Central memory CD4-positive, alpha-beta T cell (primary cell): ENCODE data around the gene MAPK10.
"Not testable (repeated sequence)": the region's sequence is repeated elsewhere in the genome, so short reads cannot be mapped to it uniquely, and the experiment has no call there.

Source experiments
- DNase-seq: peaks from one replicate; pipeline ENCODE4 v3.0.0; 2022

The MAPK10 gene

DNA sequence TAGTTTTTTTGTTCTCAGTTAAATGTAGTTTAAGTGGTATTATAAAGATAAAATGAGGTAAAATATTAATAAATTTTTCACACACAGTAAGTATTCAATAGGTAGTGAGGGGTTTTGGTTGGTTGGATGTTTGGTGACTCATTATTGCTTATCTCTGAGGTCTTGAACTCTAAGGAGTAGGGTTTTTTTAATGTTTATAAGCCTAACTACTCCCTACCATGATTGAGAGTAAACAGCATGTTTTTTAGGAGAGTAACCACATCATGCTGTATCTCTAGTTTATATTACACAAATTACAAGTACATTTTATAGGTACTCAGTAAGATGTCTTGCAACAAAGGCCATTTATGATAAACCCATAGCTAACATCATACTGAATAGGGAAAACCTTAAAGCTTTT is 181.6 kb downstream of the MAPK10 start:
- no peak for DNase-seq

DNA sequence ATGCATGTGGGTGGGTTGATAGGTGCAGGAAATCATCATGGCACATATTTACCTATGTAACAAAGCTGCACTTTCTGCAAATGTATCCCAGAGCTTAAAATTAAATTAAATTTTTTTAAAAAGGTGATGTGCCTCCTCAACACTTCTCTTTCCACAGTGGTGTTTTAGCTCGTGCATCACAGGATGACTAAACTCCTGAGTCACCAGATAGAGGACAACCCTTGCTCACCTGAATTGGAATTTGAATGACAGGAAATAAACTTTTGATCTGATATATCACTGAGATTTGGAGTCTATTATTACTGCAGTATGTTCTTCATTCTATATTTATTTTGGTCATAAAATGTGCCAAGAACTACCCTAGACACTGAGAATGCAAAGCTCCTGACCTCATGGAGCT is 185.3 kb downstream of the MAPK10 start:
- DNase-seq: no peak

- not testable (repeated sequence) for DNase-seq
Measured at GRCh38 chr4:86168335-86168734, 191.5 kb downstream of the MAPK10 start.

GRCh38 chr4:86160426-86160825 is 199.4 kb downstream of the MAPK10 start:
- no peak for DNase-seq

GRCh38 chr4:86159216-86159615 is 200.6 kb downstream of the MAPK10 start:
- no peak for DNase-seq

DNA sequence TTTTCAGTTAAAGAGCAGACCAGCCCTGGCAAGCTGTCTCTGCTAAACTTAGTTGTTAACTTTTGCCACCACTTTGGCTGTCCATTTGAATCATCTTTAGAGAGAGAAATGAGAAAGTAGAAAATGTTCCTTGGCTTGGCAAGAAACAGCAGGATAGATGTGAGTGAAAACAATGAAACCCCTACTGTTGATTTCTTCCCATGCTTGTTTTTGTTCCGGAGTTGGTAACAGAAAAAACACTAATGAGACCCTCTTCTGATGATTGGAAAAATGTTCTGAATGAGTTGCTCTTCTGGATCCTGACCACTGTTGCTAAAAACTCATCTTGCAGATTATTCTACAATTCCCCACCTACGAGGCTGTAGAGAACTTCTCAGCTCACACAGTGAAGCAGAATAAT is 203.3 kb downstream of the MAPK10 start:
- DNase-seq: no peak

DNA sequence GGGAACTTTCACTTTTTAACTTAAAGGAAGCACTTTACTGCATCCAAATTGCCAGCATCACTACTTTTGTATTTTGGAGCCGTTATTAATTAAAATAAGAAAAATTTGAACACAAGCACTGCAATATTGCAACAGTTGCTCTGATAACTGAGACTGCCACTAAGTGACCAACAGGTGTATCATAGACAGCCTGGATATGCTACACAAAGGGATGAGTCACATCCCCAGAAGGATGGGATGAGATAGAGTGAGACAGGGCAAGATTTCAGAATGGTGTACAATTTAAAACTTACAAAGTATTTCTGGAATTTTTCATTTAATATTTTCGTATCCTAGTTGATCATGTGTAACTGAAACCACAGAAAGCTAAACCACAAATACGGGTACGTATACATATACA is 204.1 kb downstream of the MAPK10 start:
- DNase-seq: no peak

DNA sequence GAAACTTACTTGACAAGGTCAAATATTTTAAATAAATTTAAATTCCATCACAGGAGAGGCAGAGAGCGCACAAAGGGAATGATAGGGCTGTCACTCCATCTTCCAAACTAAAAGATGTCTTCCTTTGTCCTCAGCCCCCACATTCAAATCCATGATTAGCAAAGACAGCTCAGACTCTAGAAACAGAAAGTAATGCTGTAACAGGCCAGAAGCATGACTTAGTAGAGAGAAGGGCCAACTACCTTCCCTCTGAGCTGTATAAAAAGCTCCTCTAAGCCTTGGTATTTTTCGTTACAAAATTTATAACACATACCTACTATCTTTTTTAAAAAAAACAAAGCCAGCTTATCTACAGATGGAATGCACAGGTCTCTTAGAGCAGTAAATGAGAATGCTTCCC is 207.4 kb downstream of the MAPK10 start:
- DNase-seq: no peak

GRCh38 chr4:86151196-86151595 is 208.7 kb downstream of the MAPK10 start:
- no peak for DNase-seq

- DNase-seq: no peak
Measured at GRCh38 chr4:86141161-86141560, 218.7 kb downstream of the MAPK10 start.

GRCh38 chr4:86132468-86132867 is 227.4 kb downstream of the MAPK10 start:
- no peak for DNase-seq

DNA sequence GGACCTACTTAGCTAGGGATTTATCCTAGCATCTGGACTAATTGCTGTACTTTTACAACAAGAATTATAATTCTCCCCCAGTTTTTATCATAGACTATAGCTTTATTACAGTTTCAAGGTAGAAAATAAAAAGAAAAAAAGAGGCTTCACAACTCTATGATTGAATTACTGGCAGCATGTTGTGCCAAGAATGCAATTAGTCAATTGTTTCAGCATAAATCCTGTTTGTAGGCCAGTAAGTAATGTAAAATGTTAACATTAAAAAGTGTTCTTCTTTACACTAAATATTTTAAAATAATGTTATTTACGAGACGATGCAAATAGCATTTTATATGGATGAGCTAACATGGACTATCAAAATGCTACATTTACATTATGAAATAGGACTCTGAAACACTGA is 228.4 kb downstream of the MAPK10 start:
- no peak for DNase-seq

DNA sequence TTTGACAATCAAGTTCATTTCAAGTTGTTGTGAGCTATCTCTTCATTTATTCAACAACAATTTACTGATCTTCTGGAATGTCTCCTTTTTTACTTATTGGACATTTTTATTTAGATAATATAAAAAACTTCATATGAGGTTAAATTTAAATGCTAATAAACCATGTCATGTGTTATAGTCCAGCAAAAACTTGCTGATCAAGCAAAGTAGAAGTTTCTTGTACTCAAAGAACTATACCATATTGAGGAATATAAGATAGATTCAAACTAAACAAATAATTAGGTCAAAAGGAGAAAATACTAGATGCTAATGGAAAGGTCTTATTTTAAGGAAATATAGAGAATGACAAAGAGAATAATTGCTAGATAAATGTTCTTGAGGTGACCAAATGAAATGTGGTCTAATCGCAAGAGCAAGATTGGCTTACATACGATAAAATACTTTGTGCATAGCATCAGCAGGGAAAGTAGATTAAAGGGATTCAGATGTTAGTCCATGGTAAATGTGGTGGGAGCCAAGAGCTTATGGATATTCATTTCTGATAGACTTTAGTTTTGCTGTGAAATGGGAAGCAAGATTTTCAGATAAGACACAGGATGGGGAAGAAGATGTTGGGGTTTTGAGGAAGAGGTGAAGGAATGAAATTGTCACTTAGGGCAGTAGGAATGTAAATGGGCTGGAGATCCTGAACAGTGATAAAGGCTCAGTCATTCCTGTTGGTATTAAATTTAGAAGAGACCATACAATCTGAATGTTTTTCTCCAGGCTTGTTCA is 229.5 kb downstream of the MAPK10 start:
- DNase-seq: no peak

DNA sequence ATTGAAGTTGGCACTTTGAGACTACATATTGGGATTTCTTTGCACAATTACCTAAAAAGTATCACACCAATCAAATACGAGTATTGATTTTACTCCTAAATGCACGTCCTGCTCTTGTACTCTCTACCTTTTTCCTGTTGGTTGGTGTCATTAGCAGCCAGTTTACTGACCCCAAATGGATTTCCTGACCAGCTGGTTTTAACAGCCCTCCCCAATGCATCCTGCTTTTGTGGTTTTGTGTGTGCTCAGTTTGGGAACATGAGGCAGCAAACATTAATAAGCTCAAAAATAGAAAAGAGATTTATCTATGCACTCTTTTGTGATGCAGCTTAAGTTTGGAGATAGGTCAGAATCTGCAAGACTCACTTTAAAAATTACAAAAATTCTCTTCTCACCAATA is 230.3 kb downstream of the MAPK10 start:
- no peak for DNase-seq

- DNase-seq: no peak
Measured at GRCh38 chr4:86122404-86122803, 237.4 kb downstream of the MAPK10 start.

DNA sequence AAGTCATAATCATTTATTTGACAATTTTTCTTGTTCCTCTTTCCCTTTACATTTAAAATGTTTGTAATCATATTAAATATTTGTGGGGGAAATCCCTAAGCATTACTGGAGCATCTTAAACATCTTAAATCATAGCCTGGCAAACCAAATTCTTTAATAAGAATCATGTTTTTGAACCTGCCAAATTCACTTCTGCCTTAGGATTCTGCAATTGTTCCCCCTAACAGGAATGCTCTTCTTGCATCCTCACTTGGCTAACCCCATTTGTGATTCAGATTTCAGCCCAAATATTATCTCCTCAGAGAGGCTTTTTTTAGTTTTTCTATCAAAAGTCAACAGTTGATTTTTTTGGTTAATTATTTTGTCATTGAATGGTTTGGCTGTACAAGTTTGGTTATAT is 241.1 kb downstream of the MAPK10 start:
- DNase-seq: no peak

DNA sequence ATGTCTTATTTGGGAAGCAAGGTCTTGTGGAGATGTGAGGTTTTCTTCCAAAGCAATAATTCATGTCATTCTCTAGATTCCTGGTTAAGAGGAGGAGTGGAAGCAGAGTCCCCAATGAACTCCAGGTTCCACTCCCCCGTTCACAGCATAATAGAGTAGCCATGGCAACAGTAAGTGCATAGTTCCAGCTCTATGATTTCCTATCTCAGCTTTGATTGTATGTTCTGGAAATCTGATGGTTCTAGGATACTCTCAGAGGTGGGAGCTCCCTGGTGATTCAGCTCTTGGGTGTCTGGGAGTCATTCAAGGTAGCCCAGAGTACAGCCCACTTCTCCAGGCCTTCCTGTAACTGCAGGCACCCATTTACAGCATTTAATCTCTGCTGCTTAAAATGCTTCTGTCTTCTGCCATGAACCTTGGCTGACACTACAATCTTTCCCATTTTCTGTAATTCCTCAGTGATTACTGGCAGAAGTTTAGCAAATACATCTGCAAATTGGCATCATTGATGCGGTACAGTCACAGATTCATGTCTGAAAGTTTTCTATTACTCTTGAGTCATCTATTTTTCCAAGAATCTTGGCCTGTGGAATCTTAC is 242.0 kb downstream of the MAPK10 start:
- no peak for DNase-seq

GRCh38 chr4:86114563-86114962 is 245.3 kb downstream of the MAPK10 start:
- no peak for DNase-seq

DNA sequence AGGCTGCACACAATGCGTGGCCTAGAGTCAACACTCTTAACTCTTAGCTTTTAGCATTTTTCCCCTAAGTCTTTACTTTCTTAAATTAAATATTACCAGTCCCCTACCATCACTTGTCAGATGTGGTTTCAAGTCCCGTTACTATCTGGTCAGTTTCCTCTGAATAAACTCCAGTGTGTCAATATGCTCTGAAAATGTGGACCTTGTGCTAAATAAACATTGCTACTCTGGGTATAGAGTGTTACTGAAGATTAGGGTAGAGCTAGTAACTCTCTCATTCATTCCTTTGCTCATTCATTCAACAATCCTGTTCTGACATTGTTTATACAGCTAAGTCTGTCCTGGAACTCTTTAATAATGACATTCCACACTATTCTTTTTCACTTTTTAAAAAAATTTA is 251.0 kb downstream of the MAPK10 start:
- no peak for DNase-seq

- no peak for DNase-seq
Measured at GRCh38 chr4:86108137-86108536, 251.7 kb downstream of the MAPK10 start.

GRCh38 chr4:86107112-86107511 is 252.7 kb downstream of the MAPK10 start:
- no peak for DNase-seq

DNA sequence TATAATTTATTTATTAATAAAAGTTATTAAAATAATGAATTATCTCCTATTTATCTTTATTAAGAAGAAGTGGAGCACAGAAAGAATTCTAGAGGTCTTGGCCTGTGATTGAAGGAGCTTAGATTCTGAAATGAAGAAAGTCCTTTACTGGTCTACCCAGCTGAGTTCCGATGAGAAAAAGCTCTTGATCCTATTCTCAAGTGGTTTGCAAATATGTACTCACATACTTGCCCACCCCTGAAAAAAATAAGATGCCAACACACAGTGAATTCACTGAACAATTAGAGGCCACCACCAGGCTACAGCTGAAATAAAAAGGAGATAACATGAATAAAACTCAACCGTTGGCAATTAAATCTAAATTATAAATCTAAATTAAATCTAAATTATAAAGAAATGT is 253.4 kb downstream of the MAPK10 start:
- DNase-seq: no peak

- no peak for DNase-seq
Measured at GRCh38 chr4:86101841-86102240, 258.0 kb downstream of the MAPK10 start.

DNA sequence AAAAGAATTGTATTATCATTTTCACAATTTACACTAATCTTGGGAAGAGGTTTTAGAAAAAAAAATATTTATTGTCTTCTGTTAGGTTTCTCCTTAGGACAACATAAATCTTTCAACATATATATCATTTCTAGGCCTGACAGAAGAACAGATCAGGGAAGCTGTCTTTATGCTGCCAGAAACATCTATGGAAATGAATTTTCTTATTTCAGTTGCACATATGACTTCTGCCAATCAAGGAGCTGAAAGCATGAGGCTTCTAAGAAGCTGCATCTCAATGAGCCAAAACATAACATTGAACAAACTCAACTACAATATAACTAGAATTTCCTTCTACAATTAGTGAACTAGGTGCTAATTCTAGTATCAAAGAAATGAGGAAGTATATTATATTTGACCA is 258.4 kb downstream of the MAPK10 start:
- no peak for DNase-seq
